Spleen (tissue), 11 donors: ENCODE measurements around the gene ADORA2A. TPM values are rescaled to one million over a fixed set of nuclear protein-coding genes. Genes with fewer than 3 reads are reported as not detected.

Source experiments
- DNase-seq: peaks from one replicate; pipeline ENCODE4 v3.0.0-alpha.2; 2020
- H3K27ac ChIP-seq, 8 donors: fragments of 200-600 bp; sonication (generic) in 7 of 8; 1 replicate in 4 of 8; 2 replicates in 4 of 8; pipeline versions ENCODE4 v1.5.0 to v1.8.0; 2016 to 2021; ENCODE audit warnings: inconsistent platforms in 4 of 8, mild to moderate bottlenecking in 4 of 8, moderate library complexity in 1 of 8
- H3K27me3 ChIP-seq, 7 donors: fragments of 200-600 bp; sonication (generic) in 6 of 7; replicated peaks in 1 of 7; 1 replicate in 4 of 7; 2 replicates in 3 of 7; pipeline versions ENCODE4 v1.5.0 to v1.8.0; 2016 to 2021; ENCODE audit warnings: inconsistent platforms in 3 of 7, mild to moderate bottlenecking in 1 of 7
- H3K36me3 ChIP-seq, 6 donors: fragments of 200-600 bp; sonication (generic) in 5 of 6; 1 replicate in 4 of 6; 2 replicates in 2 of 6; pipeline versions ENCODE4 v1.5.0 to v1.8.0; 2016 to 2021; ENCODE audit warnings: inconsistent platforms in 2 of 6
- H3K4me1 ChIP-seq, 6 donors: fragments of 200-600 bp; sonication (generic) in 5 of 6; 1 replicate in 3 of 6; 2 replicates in 3 of 6; pipeline versions ENCODE4 v1.5.0 to v1.8.0; 2016 to 2021; ENCODE audit warnings: inconsistent platforms in 3 of 6
- H3K4me3 ChIP-seq, 8 donors: fragments of 200-600 bp; sonication (generic) in 7 of 8; 1 replicate in 4 of 8; 2 replicates in 4 of 8; pipeline versions ENCODE4 v1.5.0 to v1.8.0; 2016 to 2021; ENCODE audit warnings: inconsistent platforms in 4 of 8, mild to moderate bottlenecking in 4 of 8, moderate library complexity in 2 of 8
- H3K9me3 ChIP-seq, 8 donors: fragments of 200-600 bp; sonication (generic) in 7 of 8; 1 replicate in 4 of 8; 2 replicates in 4 of 8; pipeline versions ENCODE4 v1.5.0 to v1.8.0; 2016 to 2021; ENCODE audit warnings: inconsistent platforms in 4 of 8
- CTCF ChIP-seq, 11 experiments: fragments of 200-600 bp in 7 of 11; fragments of 450-650 bp in 4 of 11; sonication (generic) in 4 of 11; IDR thresholded peaks in 8 of 11; conservative IDR thresholded peaks in 3 of 11; 1 replicate in 7 of 11; 2 replicates in 4 of 11; pipeline versions ENCODE4 v1.4.0 to v1.8.0; 2016 to 2021; ENCODE audit warnings: antibody characterized with exemption in 11 of 11, inconsistent platforms in 4 of 11, mild to moderate bottlenecking in 1 of 11
- POLR2A ChIP-seq, 3 donors: fragments of 450-650 bp; IDR thresholded peaks; one replicate each; pipeline ENCODE4 v1.5.1; 2017; ENCODE audit warnings: antibody characterized with exemption in 3 of 3, mild to moderate bottlenecking in 1 of 3
- POLR2AphosphoS5 ChIP-seq, 3 donors: sonication (generic); formaldehyde crosslinking; IDR thresholded peaks; one replicate each; pipeline ENCODE4 v1.5.1; 2017; ENCODE audit warnings: antibody characterized with exemption in 3 of 3
- WGBS, 5 donors: extraction: QIAGEN DNeasy Blood & Tissue Kit in 3 of 5; methylation state at CpG; one replicate each; pipeline versions ENCODE4 v1.1.5 to v1.1.7; 2013 to 2018; 5-methylcytosine and 5-hydroxymethylcytosine counted together
- intact Hi-C: fragments of 100-400 bp; cut with DNase I; formaldehyde crosslinking; loops from one replicate; pipeline ENCODE4 v1.15.0; 2023; ENCODE audit warnings: low total_unique reads
- polyA plus RNA-seq, 3 donors: library from polyadenylated mRNA; stranded (reverse); fragments of 200-250 nt; gene quantifications; one replicate each; pipeline ENCODE4 v1.2.1, GENCODE V29; 2013
- total RNA-seq, 7 donors: library from RNA; depleted of rRNA in 3 of 7; stranded (reverse); fragments of >200 nt in 3 of 7; fragmentation: NEBNext Ultra II Directional in 4 of 7; extraction: Animal tissue kit (Norgen Biotek cat#: 25700) in 4 of 7; gene quantifications; one replicate each; pipeline versions ENCODE4 v1.1.0 to v1.2.1, GENCODE V29; 2016 to 2021
- donor health status: healthy with polysubstance abuse.
- donor health status: DM: no; HTN: no; CAD: no; lungs with moderate emphysema.
- donor health status: DM: no; HTN: no; CAD: no.
- donor health status: Bipolar disorder and iron deficiency.
- donor health status: healthy.
- donor health status: DM: no; HTN: no; CAD: no.
- donor health status: DM: yes; HTN: yes; CAD: no.

ADORA2A gene
- total and polyA plus RNA-seq, 10 donors = 8.3 to 31.1 (median 20.2) TPM

GRCh38 chr22:24441406-24442351, 14.3 kb downstream of the ADORA2A start:
- H3K27me3 ChIP-seq = no peaks in the 10 kb centered on the region

GRCh38 chr22:24442352-24442744, 14.9 kb downstream of the ADORA2A start:
- intact Hi-C loops = no loop called here
- 82 to 85% (median 83%) methylated on average over 8 of the region's 8 CpGs for WGBS, 5 donors
- no peak overlapping the region for H3K4me3 ChIP-seq
- no peak for TF ChIP-seq POLR2A (IDR thresholded peaks at IDR 0.05)
- no peak for TF ChIP-seq CTCF (IDR thresholded peaks at IDR 0.05 in 8 of 11, conservative IDR thresholded peaks at IDR 0.05 in 3 of 11)
- TF ChIP-seq POLR2AphosphoS5 (IDR thresholded peaks at IDR 0.05) = no peak
- H3K27ac ChIP-seq = peak overlapping the region in 3 of 8 donors; percentile 87 to 92 (median 90)
- peaks cover 18 to 91% (median 59%) of the 10 kb centered on the region in 6 donors for H3K4me1 ChIP-seq
- H3K9me3 ChIP-seq = no peaks in the 10 kb centered on the region
- no peaks in the 10 kb centered on the region for H3K27me3 ChIP-seq
- no peak for DNase-seq
- H3K36me3 ChIP-seq = peaks cover 0 to 60% (median 21%) of the 10 kb centered on the region in 6 donors

More at GRCh38 chr22:24441406-24442351, 14.3 kb downstream of the ADORA2A start:
- DNase-seq = no peak
- Histone ChIP-seq H3K9me3 (no peaks in the 10 kb centered on the region), H3K4me3 (peak overlapping the region in 1 of 8 donors; percentile 44), H3K27ac (peak overlapping the region in 6 of 8 donors; percentile 58 to 92 (median 84)), H3K36me3 (peaks cover 0 to 66% (median 21%) of the 10 kb centered on the region in 6 donors), H3K4me1 (peaks cover 25 to 98% (median 66%) of the 10 kb centered on the region in 6 donors)
- TF ChIP-seq CTCF (IDR thresholded peaks at IDR 0.05 in 8 of 11, conservative IDR thresholded peaks at IDR 0.05 in 3 of 11) = no peak
- no peak for TF ChIP-seq POLR2A (IDR thresholded peaks at IDR 0.05)
- TF ChIP-seq POLR2AphosphoS5 (IDR thresholded peaks at IDR 0.05) = no peak
- WGBS, 5 donors = 76 to 83% (median 80%) methylated on average over 8 of the region's 8 CpGs
- intact Hi-C loops = no loop called here

GRCh38 chr22:24443668-24444067, 16.3 kb downstream of the ADORA2A start:
- no peaks in the 10 kb centered on the region for H3K27me3 ChIP-seq

More at GRCh38 chr22:24443668-24444067, 16.3 kb downstream of the ADORA2A start:
- TF ChIP-seq POLR2AphosphoS5 (IDR thresholded peaks at IDR 0.05) = no peak
- TF ChIP-seq POLR2A (IDR thresholded peaks at IDR 0.05) = no peak
- no peak for TF ChIP-seq CTCF (IDR thresholded peaks at IDR 0.05 in 8 of 11, conservative IDR thresholded peaks at IDR 0.05 in 3 of 11)
- DNase-seq = no peak
- intact Hi-C loops = no loop called here
- no peak overlapping the region for H3K4me3 ChIP-seq
- peaks cover 6 to 80% (median 47%) of the 10 kb centered on the region in 6 donors for H3K4me1 ChIP-seq
- no peaks in the 10 kb centered on the region for H3K9me3 ChIP-seq
- no peak overlapping the region for H3K27ac ChIP-seq
- H3K36me3 ChIP-seq = peaks cover 0 to 56% (median 21%) of the 10 kb centered on the region in 6 donors
